Hepatocyte (in vitro differentiated cells): ENCODE results near the gene ITPR1. TPM values are rescaled to one million over a fixed set of nuclear protein-coding genes. Genes with fewer than 3 reads are reported as not detected.

Source experiments
- DNase-seq: peaks from one replicate; pipeline ENCODE4 v3.0.0-alpha.2; 2016; ENCODE audit warnings: low spot score
- H2AFZ ChIP-seq: fragments of 200-600 bp; sonication (generic); 2 replicates; pipeline ENCODE4 v1.6.0; 2016; ENCODE audit warnings: antibody characterized with exemption, mild to moderate bottlenecking
- H3K27ac ChIP-seq: fragments of 200-600 bp; sonication (generic); 2 replicates; pipeline ENCODE4 v1.5.1; 2016; ENCODE audit warnings: mild to moderate bottlenecking
- H3K27me3 ChIP-seq: fragments of 200-600 bp; sonication (generic); 2 replicates; pipeline ENCODE4 v1.6.1; 2016
- H3K36me3 ChIP-seq: fragments of 200-600 bp; sonication (generic); replicated peaks from 2 replicates; pipeline ENCODE4 v1.5.1; 2016; ENCODE audit warnings: low read depth; ENCODE audit not compliant: insufficient read depth
- H3K4me1 ChIP-seq: fragments of 200-600 bp; sonication (generic); 2 replicates; pipeline ENCODE4 v1.5.1; 2016; ENCODE audit warnings: mild to moderate bottlenecking, moderate library complexity; ENCODE audit not compliant: insufficient read depth
- H3K4me2 ChIP-seq: fragments of 200-600 bp; sonication (generic); 2 replicates; pipeline ENCODE4 v1.6.0; 2016
- H3K4me3 ChIP-seq: fragments of 200-600 bp; sonication (generic); 2 replicates; pipeline ENCODE4 v1.5.1; 2016; ENCODE audit warnings: mild to moderate bottlenecking
- H3K79me2 ChIP-seq: fragments of 200-600 bp; sonication (generic); 2 replicates; pipeline ENCODE4 v1.6.0; 2017; ENCODE audit warnings: mild to moderate bottlenecking
- H3K9me2 ChIP-seq: fragments of 200-600 bp; sonication (generic); replicated peaks from 2 replicates; pipeline ENCODE4 v1.6.0; 2017; ENCODE audit warnings: mild to moderate bottlenecking; ENCODE audit not compliant: insufficient read depth
- H3K9me3 ChIP-seq: fragments of 200-600 bp; sonication (generic); 2 replicates; pipeline ENCODE4 v1.5.1; 2016; ENCODE audit warnings: low read depth, mild to moderate bottlenecking
- H4K20me1 ChIP-seq: fragments of 200-600 bp; sonication (generic); 2 replicates; pipeline ENCODE4 v1.6.0; 2016; ENCODE audit warnings: mild to moderate bottlenecking; ENCODE audit not compliant: insufficient read depth, poor library complexity, severe bottlenecking
- CTCF ChIP-seq: fragments of 200-600 bp; sonication (generic); IDR thresholded peaks from 2 replicates; pipeline ENCODE4 v1.5.1; 2016; ENCODE audit warnings: antibody characterized with exemption, mild to moderate bottlenecking; ENCODE audit not compliant: poor library complexity
- EZH2 ChIP-seq: fragments of 200-600 bp; sonication (generic); IDR thresholded peaks from 2 replicates; pipeline ENCODE4 v1.6.1; 2016; ENCODE audit warnings: antibody characterized with exemption, mild to moderate bottlenecking, borderline replicate concordance
- EZH2phosphoT487 ChIP-seq: fragments of 200-600 bp; sonication (generic); IDR thresholded peaks from one replicate; pipeline ENCODE4 v1.6.1; 2018; ENCODE audit warnings: antibody characterized with exemption, mild to moderate bottlenecking, low read depth, moderate library complexity; ENCODE audit not compliant: unreplicated experiment, severe bottlenecking
- WGBS: methylation state at CpG from one replicate; pipeline ENCODE4 v1.1.6; 2016; ENCODE audit warnings: low lambda C conversion rate; ENCODE audit errors: missing lambda C conversion rate; 5-methylcytosine and 5-hydroxymethylcytosine counted together
- polyA plus RNA-seq: library from polyadenylated mRNA; unstranded; fragments of >200 nt; fragmentation: Nextera tagmentation; extraction: Ambion mirVana; gene quantifications from 2 replicates; pipeline ENCODE4 v1.2.1, GENCODE V29; 2016
- total RNA-seq: library from RNA; depleted of rRNA; stranded (reverse); fragments of >200 nt; gene quantifications from 2 replicates; pipeline ENCODE4 v1.2.3, GENCODE V29; 2014

The ITPR1 gene
- total and polyA plus RNA-seq, 2 experiments from 2014 or later = 46.8 to 90.8 TPM

- H3K4me2 ChIP-seq = peak overlapping the region; percentile 32
- H3K27me3 ChIP-seq = no peaks in the 10 kb centered on the region
- no peaks in the 10 kb centered on the region for H3K9me2 ChIP-seq
- peak overlapping the region; percentile 82 for H3K27ac ChIP-seq
- no peak overlapping the region for H2AFZ ChIP-seq
- no peak for DNase-seq
- H3K36me3 ChIP-seq = no peaks in the 10 kb centered on the region
- TF ChIP-seq EZH2 (no peak), EZH2phosphoT487 (no peak), CTCF (no peak)
- WGBS = 0% methylated on average over 1 of the region's 1 CpG
- H3K4me3 ChIP-seq = no peak overlapping the region
- H3K79me2 ChIP-seq = no peaks in the 10 kb centered on the region
- H3K4me1 ChIP-seq = peaks cover 11% of the 10 kb centered on the region
- H4K20me1 ChIP-seq = no peaks in the 10 kb centered on the region
- H3K9me3 ChIP-seq = no peaks in the 10 kb centered on the region
Observed at GRCh38 chr3:4711680-4711992, 218.5 kb downstream of the ITPR1 start.

- Histone ChIP-seq H3K27ac (peak overlapping the region; percentile 82), H4K20me1 (no peaks in the 10 kb centered on the region), H3K4me2 (peak overlapping the region; percentile 32), H3K79me2 (no peaks in the 10 kb centered on the region), H3K4me1 (peaks cover 14% of the 10 kb centered on the region), H2AFZ (no peak overlapping the region), H3K27me3 (no peaks in the 10 kb centered on the region), H3K9me3 (no peaks in the 10 kb centered on the region), H3K9me2 (no peaks in the 10 kb centered on the region), H3K4me3 (no peak overlapping the region), H3K36me3 (no peaks in the 10 kb centered on the region)
- peak; percentile 91 for DNase-seq
- 63% methylated on average over 7 of the region's 7 CpGs for WGBS
- TF ChIP-seq CTCF (no peak), EZH2 (no peak), EZH2phosphoT487 (no peak)
Observed at GRCh38 chr3:4712109-4712508, 219.0 kb downstream of the ITPR1 start.

GRCh38 chr3:4714045-4714444, 220.9 kb downstream of the ITPR1 start:
- Histone ChIP-seq H3K4me1 (peaks cover 24% of the 10 kb centered on the region), H3K9me2 (no peaks in the 10 kb centered on the region), H2AFZ (no peak overlapping the region), H3K27me3 (no peaks in the 10 kb centered on the region), H4K20me1 (no peaks in the 10 kb centered on the region), H3K36me3 (no peaks in the 10 kb centered on the region), H3K4me3 (no peak overlapping the region), H3K4me2 (no peak overlapping the region), H3K9me3 (no peaks in the 10 kb centered on the region), H3K79me2 (no peaks in the 10 kb centered on the region), H3K27ac (peak overlapping the region; percentile 91)
- DNase-seq = peak; percentile 70
- TF ChIP-seq EZH2 (no peak), EZH2phosphoT487 (no peak), CTCF (no peak)
- WGBS = 60% methylated on average over 7 of the region's 7 CpGs

GRCh38 chr3:4716266-4716665, 223.1 kb downstream of the ITPR1 start:
- Histone ChIP-seq H3K4me2 (no peak overlapping the region), H3K36me3 (no peaks in the 10 kb centered on the region), H3K4me1 (peaks cover 41% of the 10 kb centered on the region), H3K27ac (no peak overlapping the region), H3K27me3 (no peaks in the 10 kb centered on the region), H3K9me2 (no peaks in the 10 kb centered on the region), H3K79me2 (no peaks in the 10 kb centered on the region), H3K4me3 (no peak overlapping the region), H4K20me1 (no peaks in the 10 kb centered on the region), H2AFZ (no peak overlapping the region), H3K9me3 (no peaks in the 10 kb centered on the region)
- 77% methylated on average over 1 of the region's 1 CpG for WGBS
- TF ChIP-seq EZH2phosphoT487 (no peak), CTCF (no peak)
- DNase-seq = no peak
